DMS79 treated with DMSO at 0.1 percent for 48 hours (cell line): Measurements from ENCODE around the gene BTN2A1.

Experiments
- DNase-seq: peaks from one replicate; lab custom pipeline; 2025; lab: John Stamatoyannopoulos, UW

The BTN2A1 gene

GRCh38 chr6:26468829-26469228 lies 11.1 kb downstream of the BTN2A1 start:
- DNase-seq, result no peak

- DNase-seq, result no peak
Observed at GRCh38 chr6:26470643-26471042, 12.9 kb downstream of the BTN2A1 start.

- no peak for DNase-seq
Observed at GRCh38 chr6:26471970-26472369, 14.2 kb downstream of the BTN2A1 start.

- no peak for DNase-seq
Observed at GRCh38 chr6:26472549-26473290, 15.0 kb downstream of the BTN2A1 start.

- DNase-seq, result no peak
Observed at GRCh38 chr6:26473429-26473757, 15.6 kb downstream of the BTN2A1 start.

GRCh38 chr6:26473758-26474438 lies 16.1 kb downstream of the BTN2A1 start:
- peak; percentile 73 for DNase-seq

GRCh38 chr6:26474439-26474881 lies 16.7 kb downstream of the BTN2A1 start:
- DNase-seq, result peak; percentile 43

GRCh38 chr6:26475823-26476729 lies 18.3 kb downstream of the BTN2A1 start:
- no peak for DNase-seq

GRCh38 chr6:26476896-26477295 lies 19.1 kb downstream of the BTN2A1 start:
- no peak for DNase-seq

GRCh38 chr6:26477426-26477825 lies 19.7 kb downstream of the BTN2A1 start:
- DNase-seq, result no peak

GRCh38 chr6:26478100-26478984 lies 20.6 kb downstream of the BTN2A1 start:
- DNase-seq, result no peak

GRCh38 chr6:26478985-26479278 lies 21.2 kb downstream of the BTN2A1 start:
- DNase-seq, result no peak

GRCh38 chr6:26482338-26482737 lies 24.6 kb downstream of the BTN2A1 start:
- DNase-seq, result no peak

GRCh38 chr6:26483727-26484126 lies 26.0 kb downstream of the BTN2A1 start:
- DNase-seq, result no peak

GRCh38 chr6:26484161-26484560 lies 26.4 kb downstream of the BTN2A1 start:
- DNase-seq, result no peak

GRCh38 chr6:26485112-26485780 lies 27.5 kb downstream of the BTN2A1 start:
- DNase-seq, result no peak

- no peak for DNase-seq
Observed at GRCh38 chr6:26486358-26486757, 28.6 kb downstream of the BTN2A1 start.

- no peak for DNase-seq
Observed at GRCh38 chr6:26487466-26487865, 29.7 kb downstream of the BTN2A1 start.

GRCh38 chr6:26489996-26490964 lies 32.5 kb downstream of the BTN2A1 start:
- DNase-seq, result no peak

- no peak for DNase-seq
Observed at GRCh38 chr6:26491604-26492003, 33.8 kb downstream of the BTN2A1 start.
